ENCODE data around the gene SND1.

- TF ChIP-seq POLR2A (IDR thresholded peaks at IDR 0.05) (no peak), CTCF (IDR thresholded peaks at IDR 0.05) (no peak)
Observed at GRCh38 chr7:127890726-127891125, 238.7 kb downstream of the SND1 start.

Data from esophagus squamous epithelium (tissue), 4 donors.